H1 (cell line): ENCODE data around the gene APOL5. TPM values are rescaled to one million over a fixed set of nuclear protein-coding genes. Genes with fewer than 3 reads are reported as not detected.

Experiments
- CTCF ChIA-PET: fragments of 300-600 bp; sonication (Branson Sonifier 250); formaldehyde crosslinking; loops from one replicate; lab custom pipeline; 2021; ENCODE audit not compliant: partially characterized antibody; lab: Charles Lee
- POLR2A ChIA-PET: fragments of 300-600 bp; sonication (Branson Sonifier 250); formaldehyde crosslinking; loops from one replicate; lab custom pipeline; 2021; ENCODE audit warnings: inconsistent platforms; ENCODE audit not compliant: partially characterized antibody; lab: Charles Lee
- DNase-seq, 2 experiments: peaks; one replicate each; pipeline versions ENCODE4 v3.0.0 to v3.0.0-alpha.2; 2010 to 2022; ENCODE audit warnings: low spot score in 2 of 2, low read depth in 1 of 2, mixed read lengths in 1 of 2
- FAIRE-seq: peaks from 2 replicates; lab custom pipeline; 2011; peaks lifted over from hg19 to GRCh38; lab: Jason Lieb, UNC
- H2AFZ ChIP-seq: 2 replicates; pipeline ENCODE4 v1.8.1; 2012; ENCODE audit warnings: low read length, inconsistent platforms
- H2AK5ac ChIP-seq: 2 replicates; pipeline ENCODE4 v1.6.1; 2013; ENCODE audit warnings: low read depth, low read length
- H2BK120ac ChIP-seq: replicated peaks from 2 replicates; pipeline ENCODE3; 2013; ENCODE audit warnings: low read depth, low read length, inconsistent platforms
- H2BK12ac ChIP-seq: 2 replicates; pipeline ENCODE4 v1.6.1; 2013; ENCODE audit warnings: low read depth, low read length
- H2BK15ac ChIP-seq: 2 replicates; pipeline ENCODE4 v1.6.1; 2013; ENCODE audit warnings: low read length
- H2BK20ac ChIP-seq: 2 replicates; pipeline ENCODE4 v1.6.1; 2013; ENCODE audit warnings: low read length
- H2BK5ac ChIP-seq: 2 replicates; pipeline ENCODE4 v1.6.1; 2013; ENCODE audit warnings: low read depth, low read length
- H3K14ac ChIP-seq: 2 replicates; pipeline ENCODE4 v1.6.1; 2013; ENCODE audit warnings: inconsistent platforms; ENCODE audit not compliant: insufficient read length
- H3K18ac ChIP-seq: 2 replicates; pipeline ENCODE4 v1.6.1; 2013; ENCODE audit warnings: low read length; ENCODE audit errors: extremely low read depth
- H3K23ac ChIP-seq: 2 replicates; pipeline ENCODE4 v1.6.1; 2013; ENCODE audit warnings: inconsistent platforms; ENCODE audit not compliant: insufficient read length
- H3K23me2 ChIP-seq: 2 replicates; pipeline ENCODE4 v1.6.1; 2013; ENCODE audit warnings: low read depth, low read length
- H3K27ac ChIP-seq: 2 replicates; pipeline ENCODE4 v1.6.1; 2011; ENCODE audit warnings: low read depth, low read length, inconsistent platforms
- H3K27me3 ChIP-seq, 4 experiments: replicated peaks in 1 of 4; 1 replicate in 1 of 4; 2 replicates in 3 of 4; pipeline versions ENCODE4 v1.6.1 to v1.8.1; 2011 to 2013; ENCODE audit warnings: low read length in 3 of 4, mild to moderate bottlenecking in 3 of 4, inconsistent platforms in 2 of 4, mixed read lengths in 2 of 4, moderate library complexity in 1 of 4; ENCODE audit not compliant: control insufficient read depth in 3 of 4, insufficient read depth in 3 of 4; ENCODE audit errors: extremely low read depth in 1 of 4
- H3K36me3 ChIP-seq, 4 experiments: 2 replicates each; pipeline versions ENCODE4 v1.6.1 to v1.8.1; 2011 to 2013; ENCODE audit warnings: mild to moderate bottlenecking in 4 of 4, low read length in 3 of 4, moderate library complexity in 2 of 4, control low read depth in 1 of 4, inconsistent platforms in 1 of 4; ENCODE audit not compliant: insufficient read depth in 4 of 4, control insufficient read depth in 2 of 4
- H3K4ac ChIP-seq: replicated peaks from 2 replicates; pipeline ENCODE3; 2013; ENCODE audit warnings: low read length, low read depth, mixed read lengths, inconsistent platforms; ENCODE audit not compliant: insufficient read length
- H3K4me1 ChIP-seq, 4 experiments: replicated peaks in 1 of 4; 1 replicate in 1 of 4; 2 replicates in 3 of 4; pipeline versions ENCODE4 v1.6.1 to v1.8.1; 2011 to 2013; ENCODE audit warnings: low read length in 3 of 4, inconsistent platforms in 2 of 4, mixed read lengths in 1 of 4; ENCODE audit not compliant: insufficient read depth in 4 of 4, control insufficient read depth in 3 of 4
- H3K4me2 ChIP-seq, 2 experiments: 2 replicates each; pipeline versions ENCODE4 v1.6.1 to v1.8.1; 2011 to 2013; ENCODE audit warnings: low read depth in 2 of 2, low read length in 2 of 2, control low read depth in 1 of 2, inconsistent platforms in 1 of 2, mild to moderate bottlenecking in 1 of 2; ENCODE audit not compliant: insufficient read depth in 1 of 2
- H3K4me3 ChIP-seq, 4 experiments: fragments of 200-600, 300-600 bp in 1 of 4; sonication (generic), shearing (Covaris generic), sonication (Bioruptor Twin) in 1 of 4; 2 replicates each; pipeline versions ENCODE4 v1.5.1 to v1.8.1; 2011 to 2016; ENCODE audit warnings: low read length in 4 of 4, low read depth in 3 of 4, control low read depth in 2 of 4, inconsistent platforms in 2 of 4, mild to moderate bottlenecking in 2 of 4, mixed read lengths in 1 of 4, moderate library complexity in 1 of 4; ENCODE audit not compliant: insufficient read depth in 2 of 4; ENCODE audit errors: extremely low read depth in 1 of 4
- H3K56ac ChIP-seq: replicated peaks from 2 replicates; pipeline ENCODE3; 2013; ENCODE audit warnings: low read depth, mild to moderate bottlenecking, mixed read lengths, low read length, inconsistent platforms; ENCODE audit not compliant: insufficient read length
- H3K79me1 ChIP-seq: 2 replicates; pipeline ENCODE4 v1.6.1; 2013; ENCODE audit warnings: low read depth, low read length, control low read depth
- H3K79me2 ChIP-seq, 2 experiments: 2 replicates each; pipeline versions ENCODE4 v1.6.1 to v1.8.1; 2012 to 2013; ENCODE audit warnings: low read length in 2 of 2, mild to moderate bottlenecking in 2 of 2, inconsistent platforms in 1 of 2; ENCODE audit not compliant: insufficient read depth in 2 of 2, control insufficient read depth in 1 of 2
- H3K9ac ChIP-seq, 4 experiments: replicated peaks in 1 of 4; 1 replicate in 1 of 4; 2 replicates in 3 of 4; pipeline versions ENCODE4 v1.6.1 to v1.8.1; 2011 to 2013; ENCODE audit warnings: low read depth in 3 of 4, low read length in 3 of 4, control low read depth in 2 of 4, mild to moderate bottlenecking in 2 of 4, moderate library complexity in 2 of 4, inconsistent platforms in 1 of 4; ENCODE audit errors: extremely low read depth in 1 of 4
- H3K9me3 ChIP-seq, 2 experiments: 2 replicates each; pipeline versions ENCODE4 v1.6.1 to v1.8.1; 2012 to 2013; ENCODE audit warnings: mild to moderate bottlenecking in 2 of 2, moderate library complexity in 2 of 2, control low read depth in 1 of 2, inconsistent platforms in 1 of 2, low read depth in 1 of 2, low read length in 1 of 2, mixed read lengths in 1 of 2; ENCODE audit not compliant: insufficient read depth in 2 of 2
- H4K20me1 ChIP-seq, 2 experiments: replicated peaks in 1 of 2; 2 replicates each; pipeline versions ENCODE3 to v1.8.1; 2011 to 2013; ENCODE audit warnings: inconsistent platforms in 2 of 2, low read length in 2 of 2, mild to moderate bottlenecking in 1 of 2; ENCODE audit not compliant: insufficient read depth in 2 of 2, control insufficient read depth in 1 of 2
- H4K5ac ChIP-seq: 2 replicates; pipeline ENCODE4 v1.6.1; 2013; ENCODE audit warnings: low read length, low read depth, mixed read lengths, inconsistent platforms; ENCODE audit not compliant: insufficient read length
- H4K8ac ChIP-seq: 2 replicates; pipeline ENCODE4 v1.8.0; 2013; ENCODE audit warnings: mild to moderate bottlenecking, moderate library complexity, low read length, inconsistent platforms; ENCODE audit not compliant: insufficient read depth; ENCODE audit errors: extremely low read depth
- H4K91ac ChIP-seq: replicated peaks from 2 replicates; pipeline ENCODE3; 2013; ENCODE audit warnings: low read length, mixed read lengths, inconsistent platforms; ENCODE audit not compliant: insufficient read length
- ASH2L ChIP-seq: fragments of 200-600, 300-600 bp; sonication (generic); IDR thresholded peaks from one replicate; pipeline ENCODE4 v1.7.1; 2017; ENCODE audit warnings: low read length
- CBX8 ChIP-seq: fragments of 300-800, 300-1000 bp; sonication (generic); IDR thresholded peaks from 2 replicates; pipeline ENCODE4 v1.7.1; 2016; ENCODE audit warnings: low read depth, low read length, borderline replicate concordance
- CREB1 ChIP-seq: IDR thresholded peaks from 2 replicates; pipeline ENCODE4 v1.6.1; 2012; ENCODE audit warnings: inconsistent platforms
- CTCF ChIP-seq, 3 experiments: IDR thresholded peaks; 1 replicate in 2 of 3; 2 replicates in 1 of 3; pipeline versions ENCODE4 v1.5.1 to v1.6.1; 2011; ENCODE audit warnings: low read length in 3 of 3, mild to moderate bottlenecking in 3 of 3, inconsistent platforms in 2 of 3, low read depth in 1 of 3, moderate library complexity in 1 of 3; ENCODE audit not compliant: insufficient read depth in 1 of 3; ENCODE audit errors: control extremely low read depth in 1 of 3
- HDAC6 ChIP-seq: IDR thresholded peaks from one replicate; pipeline ENCODE4 v1.7.1; 2012; ENCODE audit warnings: low read depth, mild to moderate bottlenecking, inconsistent platforms, low read length, moderate library complexity
- KDM4A ChIP-seq: IDR thresholded peaks from one replicate; pipeline ENCODE4 v1.7.1; 2012; ENCODE audit warnings: low read depth, mild to moderate bottlenecking, moderate library complexity, low read length, inconsistent platforms; ENCODE audit not compliant: severe bottlenecking
- MAFK ChIP-seq: IDR thresholded peaks from 2 replicates; pipeline ENCODE4 v1.6.1; 2012; ENCODE audit warnings: low read depth, mild to moderate bottlenecking, improper control_type of control experiment, low read length
- POU5F1 ChIP-seq: IDR thresholded peaks from 2 replicates; pipeline ENCODE4 v1.6.1; 2011; ENCODE audit warnings: low read depth, mild to moderate bottlenecking, low read length, moderate library complexity
- TAF7 ChIP-seq: optimal IDR thresholded peaks from 2 replicates; pipeline ENCODE3; 2011; ENCODE audit warnings: low read depth, mild to moderate bottlenecking, inconsistent platforms, low read length, moderate library complexity, borderline replicate concordance
- USF2 ChIP-seq: IDR thresholded peaks from 2 replicates; pipeline ENCODE4 v1.6.1; 2011; ENCODE audit warnings: low read length, improper control_type of control experiment
- WGBS, 2 experiments: shearing (Covaris generic) in 1 of 2; methylation state at CpG; one replicate each; pipeline versions ENCODE4 v1.1.6 to v1.1.7; 2013 to 2015; ENCODE audit warnings: low lambda C conversion rate in 2 of 2, mixed read lengths in 2 of 2, inconsistent platforms in 1 of 2, low coverage in 1 of 2, missing lambda C conversion rate in 1 of 2; ENCODE audit not compliant: insufficient replicate concordance in 2 of 2, insufficient coverage in 1 of 2, insufficient read length in 1 of 2; ENCODE audit errors: extremely low coverage in 1 of 2, missing lambda C conversion rate in 1 of 2; 5-methylcytosine and 5-hydroxymethylcytosine counted together
- polyA plus RNA-seq, 7 experiments: library from polyadenylated mRNA; depleted of rRNA in 3 of 7; stranded (reverse) in 5 of 7; unstranded in 2 of 7; fragments of >200 nt in 5 of 7; fragments of 200-250 nt in 2 of 7; gene quantifications; 1 replicate in 5 of 7; 2 replicates in 1 of 7; 4 replicates in 1 of 7; pipeline versions ENCODE4 v1.2.1 to v1.2.3, GENCODE V29; 2011 to 2013; ENCODE audit warnings: missing spikeins in 2 of 7, mixed read lengths in 2 of 7
- total RNA-seq: library from RNA; stranded (reverse); fragmentation: NEBNext Ultra II Directional; extraction: Animal tissue kit (Norgen Biotek cat#: 25700); gene quantifications from 2 replicates; pipeline ENCODE4 v1.2.1, GENCODE V29; 2021

Gene APOL5
- total and polyA plus RNA-seq, 2 of the 8 experiments (the other 6 are each of a cell fraction or from before 2014, with no cell fraction given): not detected

- no peak overlapping the region for H4K8ac ChIP-seq
- DNase-seq (no peak), FAIRE-seq (no peak)
- no peak overlapping the region for H3K14ac ChIP-seq
- WGBS, 2 experiments: 92% methylated on average over 2 of the region's 2 CpGs; no CpG with 5 or more reads in 1 of the 2 experiments
- no peak overlapping the region for H2AK5ac ChIP-seq
- H2BK20ac ChIP-seq: no peak overlapping the region
- ChIA-PET POLR2A (no interaction called here), CTCF (interaction anchor here (0.8 to 1.6 kb wide), 5 partner anchors 10 to 98 kb away, joined by 3 to 11 read pairs (median 4); no protein-coding TSS in a partner anchor)
- H4K5ac ChIP-seq: no peak overlapping the region
- H3K4me3 ChIP-seq: no peak overlapping the region
- no peak overlapping the region for H2BK15ac ChIP-seq
- H2AFZ ChIP-seq: no peak overlapping the region
- no peaks in the 10 kb centered on the region for H3K9me3 ChIP-seq
- no peaks in the 10 kb centered on the region for H3K23me2 ChIP-seq
- no peak overlapping the region for H3K9ac ChIP-seq
- no peak overlapping the region for H3K4ac ChIP-seq
- H3K79me1 ChIP-seq: no peaks in the 10 kb centered on the region
- H3K18ac ChIP-seq: no peak overlapping the region
- H3K56ac ChIP-seq: no peak overlapping the region
- no peak overlapping the region for H2BK120ac ChIP-seq
- no peaks in the 10 kb centered on the region for H3K36me3 ChIP-seq
- no peak overlapping the region for H2BK12ac ChIP-seq
- H2BK5ac ChIP-seq: no peak overlapping the region
- no peaks in the 10 kb centered on the region for H3K4me1 ChIP-seq
- no peak overlapping the region for H4K91ac ChIP-seq
- H3K23ac ChIP-seq: no peak overlapping the region
- no peaks in the 10 kb centered on the region for H4K20me1 ChIP-seq
- H3K27ac ChIP-seq: no peak overlapping the region
- H3K79me2 ChIP-seq: no peaks in the 10 kb centered on the region
- H3K27me3 ChIP-seq: no peaks in the 10 kb centered on the region
- no peak overlapping the region for H3K4me2 ChIP-seq
- TF ChIP-seq POU5F1 (no peak), USF2 (no peak), CBX8 (no peak), ASH2L (no peak), TAF7 (no peak), KDM4A (no peak), MAFK (no peak), CREB1 (no peak), CTCF (IDR thresholded peaks at IDR 0.05; ENCODE audit: control extremely low read depth in 1 of 3, insufficient read depth in 1 of 3, low read depth in 1 of 3, low read length in 3 of 3) (no peak), HDAC6 (no peak)
These were observed 11.6 kb downstream of the APOL5 start for GRCh38 chr22:35729309-35729698.
